Activated CD4-positive, alpha-beta T cell treated with anti-CD3 and anti-CD28 coated beads for 24 hours (primary cell): ENCODE results near the gene CFHR1.

ENCODE experiments used
- DNase-seq, 2 donors: peaks; one replicate each; pipeline ENCODE4 v3.0.0-alpha.2; 2020; ENCODE audit warnings: low read depth in 2 of 2

CFHR1 gene

DNA sequence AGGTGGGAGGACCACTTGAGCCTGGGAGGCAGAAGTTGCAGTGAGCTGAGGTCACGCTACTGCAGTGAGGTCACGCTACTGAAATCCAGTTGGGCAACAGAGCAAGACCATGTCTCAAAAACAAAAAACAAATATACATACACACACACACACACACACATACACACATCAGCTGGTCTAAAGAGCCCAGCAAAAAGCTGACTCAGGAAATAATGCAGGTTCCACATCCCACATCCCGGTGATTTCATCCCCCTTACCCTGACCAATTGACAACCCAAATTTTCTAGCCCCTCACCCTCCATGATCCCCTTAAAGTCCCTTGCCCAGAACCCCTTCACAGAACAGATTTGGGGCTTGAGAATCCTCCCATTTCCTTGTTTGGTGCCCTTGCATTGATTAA lies 56.4 kb downstream of the CFHR1 start:
- no peak for DNase-seq

GRCh38 chr1:196877964-196878363 lies 58.4 kb downstream of the CFHR1 start:
- DNase-seq = no peak
